G401.6 (cell line): Measurements from ENCODE around the gene BMS1.
"Not testable (repeated sequence)": the region's sequence is repeated elsewhere in the genome, so short reads cannot be mapped to it uniquely, and the experiment has no call there.

Source experiments
- FAIRE-seq: peaks from 2 replicates; lab custom pipeline; 2012; peaks lifted over from hg19 to GRCh38; lab: Jason Lieb, UNC

Gene BMS1, protein sequence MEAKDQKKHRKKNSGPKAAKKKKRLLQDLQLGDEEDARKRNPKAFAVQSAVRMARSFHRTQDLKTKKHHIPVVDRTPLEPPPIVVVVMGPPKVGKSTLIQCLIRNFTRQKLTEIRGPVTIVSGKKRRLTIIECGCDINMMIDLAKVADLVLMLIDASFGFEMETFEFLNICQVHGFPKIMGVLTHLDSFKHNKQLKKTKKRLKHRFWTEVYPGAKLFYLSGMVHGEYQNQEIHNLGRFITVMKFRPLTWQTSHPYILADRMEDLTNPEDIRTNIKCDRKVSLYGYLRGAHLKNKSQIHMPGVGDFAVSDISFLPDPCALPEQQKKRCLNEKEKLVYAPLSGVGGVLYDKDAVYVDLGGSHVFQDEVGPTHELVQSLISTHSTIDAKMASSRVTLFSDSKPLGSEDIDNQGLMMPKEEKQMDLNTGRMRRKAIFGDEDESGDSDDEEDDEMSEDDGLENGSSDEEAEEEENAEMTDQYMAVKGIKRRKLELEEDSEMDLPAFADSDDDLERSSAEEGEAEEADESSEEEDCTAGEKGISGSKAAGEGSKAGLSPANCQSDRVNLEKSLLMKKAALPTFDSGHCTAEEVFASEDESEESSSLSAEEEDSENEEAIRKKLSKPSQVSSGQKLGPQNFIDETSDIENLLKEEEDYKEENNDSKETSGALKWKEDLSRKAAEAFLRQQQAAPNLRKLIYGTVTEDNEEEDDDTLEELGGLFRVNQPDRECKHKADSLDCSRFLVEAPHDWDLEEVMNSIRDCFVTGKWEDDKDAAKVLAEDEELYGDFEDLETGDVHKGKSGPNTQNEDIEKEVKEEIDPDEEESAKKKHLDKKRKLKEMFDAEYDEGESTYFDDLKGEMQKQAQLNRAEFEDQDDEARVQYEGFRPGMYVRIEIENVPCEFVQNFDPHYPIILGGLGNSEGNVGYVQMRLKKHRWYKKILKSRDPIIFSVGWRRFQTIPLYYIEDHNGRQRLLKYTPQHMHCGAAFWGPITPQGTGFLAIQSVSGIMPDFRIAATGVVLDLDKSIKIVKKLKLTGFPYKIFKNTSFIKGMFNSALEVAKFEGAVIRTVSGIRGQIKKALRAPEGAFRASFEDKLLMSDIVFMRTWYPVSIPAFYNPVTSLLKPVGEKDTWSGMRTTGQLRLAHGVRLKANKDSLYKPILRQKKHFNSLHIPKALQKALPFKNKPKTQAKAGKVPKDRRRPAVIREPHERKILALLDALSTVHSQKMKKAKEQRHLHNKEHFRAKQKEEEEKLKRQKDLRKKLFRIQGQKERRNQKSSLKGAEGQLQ

DNA sequence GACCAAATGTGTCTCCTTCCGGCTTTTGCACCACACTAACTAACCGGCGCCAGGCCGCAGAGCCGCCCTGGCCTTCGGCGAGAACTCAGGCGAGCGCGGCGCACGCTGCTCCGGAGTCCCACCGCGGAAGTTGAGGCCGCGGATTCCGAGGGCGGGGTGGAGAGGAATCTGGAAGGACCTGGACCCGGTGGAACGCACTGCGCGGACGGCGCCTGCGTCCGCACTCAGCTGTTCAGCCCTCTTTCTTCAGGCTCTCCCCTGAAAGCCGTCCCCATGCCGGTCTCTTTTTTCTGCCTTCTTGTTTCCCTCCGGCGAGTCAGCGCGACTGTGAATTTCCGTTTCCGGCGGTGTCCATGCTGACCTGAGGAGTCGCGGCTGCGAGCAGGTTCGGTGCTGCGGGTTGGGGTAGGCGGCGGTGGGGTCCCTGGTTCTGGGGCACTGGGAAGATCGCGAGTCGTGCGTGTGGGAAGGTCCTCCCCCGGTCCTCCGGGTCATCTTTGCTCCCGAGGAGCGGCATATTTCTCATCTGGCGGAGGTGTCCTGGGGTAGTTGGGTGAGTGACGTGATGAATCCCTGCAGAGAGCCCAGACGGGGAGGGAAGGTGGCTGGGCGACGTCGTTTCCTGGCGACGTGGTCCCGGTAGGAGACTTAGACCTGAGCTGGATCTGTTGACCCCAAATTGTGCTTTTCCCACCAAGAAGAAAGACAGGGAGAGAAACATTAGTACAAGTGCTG lies at the start of gene BMS1:
Gene BMS1, plus strand, starts transcription at position 350 of the 735 bp plus-strand sequence. CDS start 1,600 bp downstream, outside the sequence.
- FAIRE-seq: no peak

DNA sequence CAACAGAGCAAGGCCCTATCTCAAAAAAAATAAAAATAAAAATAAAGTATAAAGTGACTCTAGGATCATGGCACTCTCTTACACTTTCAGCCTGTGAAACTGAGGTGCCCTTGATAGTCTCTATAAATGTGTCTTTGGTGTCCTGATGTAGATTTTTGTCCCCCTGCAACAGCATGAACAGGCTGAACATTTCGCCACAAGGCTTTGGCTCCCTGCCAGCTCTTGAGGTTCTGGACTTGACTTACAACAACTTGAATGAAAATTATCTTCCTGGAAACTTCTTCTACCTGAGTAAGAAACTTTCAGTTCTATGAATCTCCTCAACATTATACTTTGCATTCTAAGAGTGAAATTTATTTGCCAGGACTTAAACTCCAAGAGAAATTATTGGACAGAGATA lies 48.1 kb upstream of the BMS1 start:
- no peak for FAIRE-seq

DNA sequence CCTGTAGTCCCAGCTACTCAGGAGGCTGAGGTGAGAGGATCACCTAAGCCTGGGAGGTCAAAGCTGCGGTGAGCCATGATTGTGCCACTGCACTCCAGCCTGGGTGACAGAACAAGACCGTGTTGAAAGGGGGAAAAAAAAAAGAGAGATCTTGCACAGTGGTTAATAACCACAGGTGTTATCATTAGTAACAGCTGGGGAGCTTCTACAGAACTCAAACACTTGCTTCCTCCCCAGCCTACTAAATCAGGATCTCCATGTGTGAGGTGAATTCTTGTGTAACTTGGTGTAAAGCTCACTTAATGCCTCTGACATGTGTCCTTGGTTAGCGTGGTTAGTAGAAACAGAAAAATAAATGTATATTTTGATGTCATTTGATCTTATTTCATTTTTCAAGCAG lies 43.9 kb upstream of the BMS1 start:
- FAIRE-seq: no peak

DNA sequence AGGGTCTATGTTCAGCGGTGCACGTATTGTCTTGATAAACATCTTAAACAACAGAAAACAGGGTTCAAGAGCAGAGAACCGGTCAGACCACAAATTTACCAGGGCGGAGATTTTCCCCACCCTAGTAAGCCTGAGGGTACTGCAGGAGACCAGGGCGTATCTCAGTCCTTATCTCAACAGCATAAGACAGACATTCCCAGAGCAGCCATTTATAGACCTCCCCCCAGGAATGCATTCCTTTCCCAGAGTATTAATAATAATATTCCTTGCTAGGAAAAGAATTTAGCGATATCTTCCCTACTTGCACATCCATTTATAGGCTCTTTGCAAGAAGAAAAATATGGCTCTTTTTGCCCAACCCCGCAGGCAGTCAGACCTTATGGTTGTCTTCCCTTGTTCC lies 41.1 kb upstream of the BMS1 start:
- not testable (repeated sequence) for FAIRE-seq

DNA sequence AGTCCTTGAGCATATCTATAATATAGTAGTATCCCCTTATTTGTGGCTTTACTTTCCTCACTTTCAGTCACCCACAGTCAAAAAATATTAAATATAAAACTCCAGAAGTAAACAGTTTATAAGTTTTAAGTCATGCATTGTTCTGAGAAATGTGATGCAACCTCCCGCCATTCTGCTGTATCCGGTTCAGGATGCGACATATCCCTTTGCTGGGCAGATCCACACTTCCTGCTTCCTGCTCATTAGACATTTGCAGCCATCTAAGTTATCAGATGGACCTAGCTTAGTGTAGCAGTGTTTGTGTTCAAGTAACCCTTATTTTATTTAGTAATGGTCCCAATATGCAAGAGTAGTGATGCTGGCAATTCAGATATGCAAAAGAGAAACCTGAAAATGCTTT lies 38.9 kb upstream of the BMS1 start:
- no peak for FAIRE-seq

DNA sequence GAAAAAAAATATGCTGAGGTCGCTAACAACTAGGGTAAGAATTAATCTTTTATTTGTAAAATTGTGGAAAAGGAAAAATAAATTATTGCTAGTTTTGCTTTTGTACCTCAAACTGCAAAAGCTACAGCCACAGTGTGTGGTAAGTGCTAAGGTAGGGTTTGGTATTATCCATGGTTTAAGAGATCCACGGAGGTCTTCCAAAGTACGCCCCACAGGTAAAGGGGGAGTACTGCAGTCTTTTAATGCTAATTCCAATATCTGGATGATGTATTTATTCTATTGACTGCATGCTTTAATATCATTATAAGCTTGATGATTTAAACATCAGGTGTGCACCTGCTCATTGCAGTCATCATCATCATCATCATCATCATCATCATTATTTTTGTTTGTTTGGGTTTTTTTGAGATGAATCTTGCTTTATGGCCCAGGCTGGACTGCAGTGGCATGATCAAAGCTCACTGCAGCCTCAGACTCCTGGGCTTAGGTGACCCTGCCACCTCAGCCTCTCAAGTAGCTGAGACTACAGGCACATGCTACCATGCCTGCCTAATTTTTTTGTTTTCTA lies 38.4 kb upstream of the BMS1 start:
- no peak for FAIRE-seq

DNA sequence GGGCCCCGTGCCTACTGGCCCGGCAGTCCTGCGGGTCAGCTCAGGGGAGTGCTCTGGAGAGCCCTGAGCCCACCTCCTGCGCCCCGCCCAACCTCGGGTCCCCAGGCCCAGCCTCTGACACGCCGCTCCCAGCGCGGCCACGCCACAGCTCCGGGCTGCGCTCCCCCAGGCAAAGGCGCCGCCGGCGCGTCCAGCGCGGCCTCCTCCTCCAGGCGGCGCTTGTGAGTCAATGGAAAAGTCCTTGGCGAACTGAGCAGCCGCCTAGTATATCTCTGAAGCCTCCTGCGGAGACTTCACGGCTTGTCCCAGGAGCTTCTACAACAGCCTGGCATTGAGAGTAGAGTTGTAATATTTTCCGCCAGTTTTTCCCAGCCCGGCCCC lies 29.5 kb upstream of the BMS1 start:
- no peak for FAIRE-seq

DNA sequence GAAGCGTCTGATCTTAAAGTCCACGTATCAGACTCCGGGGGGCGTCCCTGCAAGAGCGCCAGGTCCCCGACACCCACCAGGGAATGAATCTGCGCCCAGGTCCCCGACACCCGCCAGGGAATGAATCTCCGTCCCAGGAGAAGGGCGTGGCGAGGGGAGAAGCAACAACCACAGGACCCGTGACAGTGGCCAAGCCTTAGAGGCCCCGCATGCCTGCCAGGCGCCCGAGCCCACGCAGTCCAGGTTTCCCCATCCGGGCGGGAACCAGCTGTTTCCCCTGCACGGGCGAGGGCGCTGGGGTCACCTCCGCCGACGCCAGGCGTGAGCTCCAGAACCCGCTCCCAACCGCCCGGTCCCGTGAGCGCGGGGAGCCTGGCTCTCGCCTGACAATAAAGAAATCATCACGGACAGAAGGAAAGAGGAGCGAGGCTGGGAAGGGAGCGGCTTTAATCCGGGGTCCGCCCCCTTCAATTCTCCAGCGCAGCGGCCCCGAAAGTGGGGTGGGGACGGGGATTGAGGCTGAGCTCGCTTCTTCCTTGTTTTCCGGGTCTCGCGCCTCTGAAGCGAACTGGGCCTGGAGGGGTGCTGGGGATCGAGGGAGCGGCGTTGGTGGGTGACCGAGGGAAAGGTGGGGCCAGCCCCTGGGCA lies 29.0 kb upstream of the BMS1 start:
- FAIRE-seq: no peak

DNA sequence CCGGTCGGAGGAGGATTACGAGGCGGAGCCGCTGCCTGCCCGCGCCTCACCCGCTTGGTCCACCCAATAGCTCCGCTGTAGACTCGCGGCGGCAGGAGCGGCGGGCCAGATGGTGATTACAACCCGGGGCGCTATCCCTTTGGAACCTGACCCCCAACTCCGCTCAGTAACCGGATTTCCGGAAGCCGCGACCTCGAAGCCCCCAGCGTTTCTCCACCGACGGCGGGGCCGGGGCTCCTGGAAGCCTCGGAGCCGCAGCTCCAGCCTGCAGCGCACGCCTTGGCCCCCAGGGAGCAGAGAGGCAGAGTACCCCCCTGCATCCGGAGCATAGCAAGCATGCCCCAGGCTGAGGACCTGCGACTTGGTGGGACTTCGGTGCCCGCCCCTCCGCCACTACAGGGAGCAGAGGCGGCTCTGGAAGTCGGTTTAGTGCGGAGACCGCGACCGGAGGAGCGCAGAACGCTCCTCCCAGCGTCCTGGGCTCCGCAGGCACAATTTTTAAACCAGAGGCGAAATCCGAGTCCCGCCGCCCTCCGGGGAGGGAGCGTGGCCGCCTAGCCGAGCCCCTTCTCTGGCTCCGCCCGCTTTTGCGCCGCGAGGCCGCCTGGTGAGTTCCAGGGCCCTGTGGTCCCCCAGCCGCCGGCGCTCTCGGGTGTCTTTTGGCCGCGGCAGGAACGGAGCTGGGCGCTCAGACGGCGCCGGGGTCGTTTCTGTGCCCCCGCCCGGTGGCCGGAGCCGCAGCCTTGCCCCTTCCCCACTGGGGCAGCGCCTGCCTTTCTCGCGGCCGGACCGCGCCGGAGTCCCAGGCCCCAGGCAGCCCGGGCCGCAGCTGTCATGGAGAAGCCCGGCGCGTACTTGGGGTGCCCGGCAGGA lies 28.2 kb upstream of the BMS1 start:
- FAIRE-seq: no peak

DNA sequence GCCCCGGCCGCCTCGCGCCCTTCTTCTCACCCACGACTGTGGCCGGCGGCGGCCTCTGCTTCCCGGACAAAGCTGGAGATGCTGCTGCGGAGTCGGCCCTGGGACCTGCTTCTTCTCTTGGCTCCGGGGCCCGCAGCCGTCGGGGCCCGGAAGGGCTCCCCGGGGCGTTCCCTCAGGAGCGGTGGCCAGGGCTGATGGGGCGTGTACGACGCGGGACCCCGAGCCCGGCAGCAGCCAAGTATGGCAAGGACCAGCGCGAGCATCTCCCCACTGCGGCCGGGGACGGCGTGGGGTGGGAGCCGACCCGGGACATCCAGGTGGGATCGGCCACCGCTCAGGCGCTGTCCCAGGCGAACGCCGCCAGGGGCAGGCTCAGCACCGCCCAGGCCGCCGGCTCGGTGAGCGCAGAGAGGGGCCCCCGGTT lies 27.6 kb upstream of the BMS1 start:
- FAIRE-seq: no peak

DNA sequence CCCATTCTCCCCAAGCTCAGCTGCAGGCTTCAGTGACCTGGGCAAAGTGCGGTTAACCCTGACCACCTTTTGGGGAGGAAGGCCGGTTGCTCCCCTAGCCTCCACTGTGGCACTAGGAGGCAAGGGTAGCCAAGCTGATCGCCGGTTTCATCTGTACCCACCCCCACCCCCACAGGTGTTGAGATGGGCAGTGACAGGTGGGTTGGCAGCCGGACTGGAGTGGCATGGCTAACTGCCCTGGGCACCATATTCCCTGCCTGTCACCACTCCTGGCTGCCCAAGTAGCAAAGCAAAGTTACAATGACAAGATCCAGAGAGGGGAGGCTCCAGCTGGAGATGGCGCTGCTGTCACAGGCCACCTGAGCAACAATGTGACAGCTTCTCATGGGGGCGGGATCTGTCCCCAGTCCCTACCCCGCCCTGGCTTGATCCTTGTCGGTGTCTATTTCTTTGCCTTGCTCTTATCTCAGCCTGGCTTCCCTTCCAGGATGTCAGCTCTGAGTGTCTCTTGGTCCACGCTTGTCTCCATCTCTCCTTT lies 27.0 kb upstream of the BMS1 start:
- no peak for FAIRE-seq

DNA sequence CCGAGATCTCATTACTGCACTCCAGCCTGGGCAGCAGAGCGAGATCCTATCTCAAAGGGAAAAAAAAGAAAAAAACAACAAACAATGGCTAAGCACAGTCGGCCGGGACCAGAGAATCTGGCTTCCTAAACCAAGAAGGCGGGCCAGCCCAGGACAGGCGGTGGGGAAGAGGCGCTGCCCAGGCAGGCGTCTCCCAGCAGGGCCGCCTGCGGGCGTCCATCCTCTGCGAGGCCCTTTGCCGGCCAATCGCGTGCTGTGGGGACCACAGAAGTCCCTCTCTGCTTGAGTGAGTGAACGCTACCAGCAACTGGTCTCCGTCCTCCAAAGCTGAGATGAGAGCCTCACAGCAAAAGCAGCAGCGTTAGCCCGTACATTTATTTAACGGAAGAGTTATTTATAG lies 14.7 kb upstream of the BMS1 start:
- FAIRE-seq: no peak

DNA sequence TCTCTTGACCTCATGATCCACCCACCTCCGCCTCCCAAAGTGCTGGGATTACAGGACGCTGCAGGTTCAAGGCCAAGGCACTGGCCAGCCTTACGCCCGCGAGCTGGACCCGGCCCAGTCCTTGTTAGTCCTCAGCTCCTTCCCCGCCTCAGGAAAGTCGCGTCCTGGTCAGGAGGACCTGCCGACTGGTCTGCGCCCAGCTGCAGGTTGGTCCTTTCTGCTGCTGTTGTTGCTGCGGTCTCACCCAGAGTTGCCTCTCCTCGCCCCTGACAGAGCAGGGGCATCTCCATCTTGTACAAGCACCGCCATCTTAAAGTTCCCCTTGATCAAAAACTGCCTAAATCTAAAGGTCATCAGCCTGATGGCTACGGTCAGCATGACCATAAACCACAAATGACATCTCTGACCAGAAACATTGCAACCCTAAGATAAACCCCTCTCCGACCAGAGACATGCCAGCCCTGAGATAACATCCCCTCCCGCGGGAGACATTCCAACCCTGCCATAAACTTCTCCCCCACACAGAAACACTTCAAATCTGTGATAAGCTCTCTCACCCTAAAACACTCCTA lies 13.9 kb upstream of the BMS1 start:
- FAIRE-seq: no peak

DNA sequence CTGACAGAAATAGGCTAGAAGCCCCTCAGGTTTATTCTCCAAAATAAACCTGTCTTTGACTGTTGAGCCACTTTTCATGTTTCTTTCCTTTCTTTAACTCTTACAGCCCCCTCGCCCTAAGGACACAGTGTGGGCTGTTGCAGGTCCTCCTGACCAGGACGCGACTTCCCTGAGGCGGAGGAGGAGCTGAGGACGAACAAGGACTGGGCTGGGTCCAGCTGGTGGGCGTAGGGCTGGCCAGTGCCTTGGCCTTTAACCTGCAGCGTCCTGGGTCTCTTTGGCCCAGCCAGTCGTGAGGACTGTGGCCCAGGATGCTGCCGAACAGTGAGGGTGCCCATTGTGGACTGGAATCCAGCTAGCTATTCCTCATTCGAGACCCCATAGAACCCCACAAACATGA lies 13.4 kb upstream of the BMS1 start:
- FAIRE-seq: no peak

DNA sequence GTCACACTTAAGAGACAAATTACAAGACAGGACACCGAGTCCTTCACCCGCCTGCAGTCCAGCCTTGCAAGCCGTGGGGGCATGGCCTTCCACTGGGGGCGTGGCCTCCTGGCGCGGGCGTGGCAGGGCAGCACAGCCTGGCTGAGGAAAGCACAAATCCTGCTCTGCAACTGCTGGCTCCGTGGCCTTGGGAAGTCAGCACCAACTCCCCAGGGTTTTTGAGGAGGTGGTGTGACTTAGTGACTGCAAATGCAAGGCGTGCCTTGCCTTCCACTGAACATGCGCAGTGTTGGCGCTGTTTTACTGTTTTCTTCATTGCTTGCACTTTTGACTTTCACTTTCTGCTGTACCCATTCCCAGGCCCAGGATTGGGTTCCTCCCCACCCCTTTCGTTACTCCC lies 12.9 kb upstream of the BMS1 start:
- no peak for FAIRE-seq

DNA sequence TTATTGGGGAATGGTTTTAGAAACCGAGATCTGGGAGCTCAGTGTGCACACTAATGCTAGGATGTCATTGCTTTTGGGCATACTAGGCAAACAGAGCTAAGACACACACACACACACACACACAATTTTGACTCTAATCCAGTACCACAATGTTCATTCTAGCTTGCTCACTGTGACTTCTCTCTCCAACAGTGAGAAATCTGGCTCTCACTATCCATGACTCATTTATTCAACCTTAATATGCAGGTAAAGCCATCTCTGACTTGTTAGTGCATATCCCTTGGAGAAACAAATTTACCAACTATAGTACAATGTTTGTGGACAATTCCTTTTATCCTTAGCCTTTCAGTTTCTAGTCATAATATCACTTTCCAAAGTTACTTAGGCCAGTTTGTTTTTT lies 5.9 kb upstream of the BMS1 start:
- FAIRE-seq: no peak

DNA sequence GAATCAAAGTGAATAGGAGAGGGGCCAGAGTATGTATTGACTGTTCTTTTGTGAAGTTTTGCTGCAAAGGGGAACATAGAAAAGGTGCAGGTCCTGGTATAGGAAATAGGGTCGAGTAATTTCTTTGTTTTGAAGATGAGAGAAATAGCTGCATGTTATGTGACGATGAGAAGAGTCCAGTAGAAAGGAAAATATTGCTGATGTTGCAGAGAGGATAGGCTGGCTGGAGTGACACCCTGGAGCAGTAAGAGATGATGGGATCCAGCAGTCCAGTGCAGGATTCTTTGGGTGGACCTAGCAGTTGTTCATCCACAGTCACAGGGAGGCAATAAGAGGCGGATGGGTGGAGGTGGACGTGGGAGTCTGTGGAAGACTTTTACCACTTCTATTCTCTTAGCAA lies 2.1 kb upstream of the BMS1 start:
- no peak for FAIRE-seq

DNA sequence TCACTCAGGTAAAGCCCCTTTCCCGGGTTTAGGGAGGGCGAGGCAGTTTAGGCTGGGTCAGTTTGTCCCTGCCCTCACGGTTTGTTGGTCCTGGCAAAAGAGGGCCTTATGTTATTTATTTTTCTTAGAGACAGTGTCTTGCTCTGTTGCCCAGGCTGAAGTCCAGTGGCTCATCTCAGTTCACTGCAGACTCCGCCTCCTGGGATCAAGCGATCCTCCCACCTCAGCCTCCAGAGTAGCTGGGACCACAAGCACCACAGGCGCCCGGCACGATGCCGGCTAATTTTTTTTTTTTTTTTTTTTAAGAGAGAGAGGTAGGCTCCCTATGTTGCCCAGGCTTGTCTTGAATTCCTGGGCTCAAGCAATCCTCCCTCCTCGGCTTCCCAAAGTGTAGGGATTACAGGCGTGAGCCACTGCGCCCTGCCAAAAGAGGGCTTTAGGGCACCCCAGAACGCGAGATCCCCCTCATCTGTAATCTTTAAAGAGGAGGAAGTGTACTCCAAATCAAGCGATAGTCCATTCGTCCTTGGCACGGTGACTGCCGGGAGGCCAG lies 626 bp upstream of the BMS1 start:
- FAIRE-seq: no peak

DNA sequence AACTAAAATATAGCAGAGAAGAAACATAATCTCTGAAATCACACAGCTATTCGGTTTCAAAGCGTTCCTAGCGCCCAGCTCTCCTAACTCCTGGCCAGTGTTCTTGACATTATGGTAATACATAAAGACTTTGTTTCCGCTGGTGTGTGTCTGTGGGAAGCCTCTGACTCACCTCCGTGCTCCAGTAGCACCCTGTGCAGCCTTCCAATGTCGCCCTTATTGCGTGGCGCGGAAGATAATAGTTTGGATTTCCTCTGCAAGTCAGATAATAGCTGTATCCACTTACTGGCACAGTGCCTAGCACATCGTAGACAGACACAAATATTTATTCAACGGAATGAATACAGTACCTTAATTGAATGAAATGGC lies 570 bp downstream of the BMS1 start:
- FAIRE-seq: no peak
